SK-N-SH (cell line): ENCODE data around the gene TXNDC8. TPM values are rescaled to one million over a fixed set of nuclear protein-coding genes. Genes with fewer than 3 reads are reported as not detected.

Source experiments
- CTCF ChIA-PET: fragments of 300-600, 350-600 bp; formaldehyde crosslinking; extraction: SDS; loops from one replicate; lab custom pipeline; 2021; lab: Yijun Ruan, JAX
- POLR2A ChIA-PET: fragments of 350-600 bp; sonication (Branson Sonifier 250); formaldehyde crosslinking; extraction: SDS; loops from one replicate; lab custom pipeline; 2020; ENCODE audit warnings: antibody characterized with exemption, inconsistent platforms; lab: Yijun Ruan, JAX
- DNase-seq: peaks from one replicate; pipeline ENCODE4 v3.0.0; 2012
- H2AFZ ChIP-seq: fragments of 200-600 bp; sonication (generic); 2 replicates; pipeline ENCODE4 v1.8.1; 2016; ENCODE audit warnings: antibody characterized with exemption, mild to moderate bottlenecking, low read depth
- H3F3A ChIP-seq: fragments of 200-600 bp; sonication (generic); replicated peaks from 2 replicates; pipeline ENCODE3; 2016; ENCODE audit warnings: antibody characterized with exemption, mild to moderate bottlenecking; ENCODE audit not compliant: insufficient read depth
- H3K27ac ChIP-seq, 2 experiments: fragments of 200-500 bp in 1 of 2; fragments of 200-600 bp in 1 of 2; sonication (Bioruptor generic) in 1 of 2; sonication (generic), shearing (Covaris generic) in 1 of 2; 2 replicates each; pipeline versions ENCODE4 v1.5.1 to v1.6.1; 2014 to 2016; ENCODE audit warnings: low read depth in 2 of 2, inconsistent platforms in 1 of 2, low read length in 1 of 2, mild to moderate bottlenecking in 1 of 2, mixed read lengths in 1 of 2
- H3K27me3 ChIP-seq: fragments of 200-600 bp; sonication (generic), shearing (Covaris generic); 2 replicates; pipeline ENCODE4 v1.6.1; 2016; ENCODE audit warnings: mixed run types; ENCODE audit not compliant: insufficient read depth
- H3K36me3 ChIP-seq, 2 experiments: fragments of 200-500 bp in 1 of 2; fragments of 200-600 bp in 1 of 2; sonication (Bioruptor generic) in 1 of 2; sonication (generic) in 1 of 2; replicated peaks in 1 of 2; 2 replicates each; pipeline versions ENCODE3 to v1.5.1; 2014 to 2016; ENCODE audit warnings: low read length in 1 of 2, mild to moderate bottlenecking in 1 of 2; ENCODE audit not compliant: insufficient read depth in 2 of 2, control insufficient read depth in 1 of 2
- H3K4me1 ChIP-seq, 2 experiments: fragments of 200-500 bp in 1 of 2; fragments of 200-600 bp in 1 of 2; sonication (Bioruptor generic) in 1 of 2; sonication (generic), shearing (Covaris generic) in 1 of 2; 2 replicates each; pipeline versions ENCODE4 v1.5.1 to v1.6.1; 2014 to 2016; ENCODE audit warnings: low read depth in 1 of 2, low read length in 1 of 2, mixed run types in 1 of 2; ENCODE audit not compliant: insufficient read depth in 2 of 2, control insufficient read depth in 1 of 2
- H3K4me2 ChIP-seq: fragments of 200-600 bp; sonication (generic), shearing (Covaris generic); 2 replicates; pipeline ENCODE4 v1.6.1; 2017; ENCODE audit warnings: mixed run types
- H3K4me3 ChIP-seq, 2 experiments: fragments of 200-500 bp in 1 of 2; fragments of 200-600 bp in 1 of 2; sonication (Bioruptor generic) in 1 of 2; sonication (generic), shearing (Covaris generic) in 1 of 2; 2 replicates each; pipeline versions ENCODE4 v1.5.1 to v1.8.1; 2014 to 2016; ENCODE audit warnings: low read depth in 2 of 2, inconsistent platforms in 1 of 2, low read length in 1 of 2, mild to moderate bottlenecking in 1 of 2, mixed read lengths in 1 of 2, moderate library complexity in 1 of 2
- H3K79me2 ChIP-seq: fragments of 200-600 bp; sonication (generic); 2 replicates; pipeline ENCODE4 v1.8.1; 2017; ENCODE audit warnings: mild to moderate bottlenecking; ENCODE audit not compliant: insufficient read depth
- H3K9ac ChIP-seq: fragments of 200-600 bp; sonication (generic); 2 replicates; pipeline ENCODE4 v1.6.1; 2017; ENCODE audit warnings: mixed run types
- H3K9me2 ChIP-seq: fragments of 200-600 bp; sonication (generic); 2 replicates; pipeline ENCODE4 v1.6.1; 2017; ENCODE audit warnings: mixed run types
- H3K9me3 ChIP-seq: fragments of 200-600 bp; sonication (generic); 2 replicates; pipeline ENCODE4 v1.6.1; 2017; ENCODE audit warnings: mixed run types, mild to moderate bottlenecking, moderate library complexity
- H4K20me1 ChIP-seq: fragments of 200-600 bp; sonication (generic); 2 replicates; pipeline ENCODE4 v1.6.1; 2017; ENCODE audit warnings: mild to moderate bottlenecking, mixed run types; ENCODE audit not compliant: insufficient read depth
- CHD2 ChIP-seq: fragments of 150-350 bp; IDR thresholded peaks from 2 replicates; pipeline ENCODE4 v1.6.1; 2018; ENCODE audit warnings: low read length; ENCODE audit not compliant: partially characterized antibody
- CTCF ChIP-seq: fragments of 200-600 bp; sonication (generic); IDR thresholded peaks from 2 replicates; pipeline ENCODE4 v1.6.1; 2017; ENCODE audit warnings: antibody characterized with exemption, mild to moderate bottlenecking, moderate library complexity
- ELF1 ChIP-seq: IDR thresholded peaks from 2 replicates; pipeline ENCODE4 v1.4.0; 2012
- FOXJ3 ChIP-seq: sonication (generic); formaldehyde crosslinking; IDR thresholded peaks from 2 replicates; pipeline ENCODE4 v1.5.1; 2020; ENCODE audit warnings: mild to moderate bottlenecking, missing genetic modification reagents
- FOXM1 ChIP-seq: IDR thresholded peaks from 2 replicates; pipeline ENCODE4 v1.4.0; 2012; ENCODE audit warnings: low read depth, mild to moderate bottlenecking
- GABPA ChIP-seq: IDR thresholded peaks from 2 replicates; pipeline ENCODE4 v1.4.0; 2012; ENCODE audit warnings: low read depth, mild to moderate bottlenecking
- GATA2 ChIP-seq: sonication (generic); formaldehyde crosslinking; IDR thresholded peaks from 2 replicates; pipeline ENCODE4 v1.5.0; 2020; ENCODE audit warnings: mild to moderate bottlenecking, missing genetic modification reagents
- IRF3 ChIP-seq: fragments of 150-350 bp; IDR thresholded peaks from 2 replicates; pipeline ENCODE4 v1.6.1; 2016; ENCODE audit warnings: mild to moderate bottlenecking, low read depth, low read length
- MEF2A ChIP-seq: IDR thresholded peaks from 2 replicates; pipeline ENCODE4 v1.4.0; 2012; ENCODE audit warnings: low read depth, borderline replicate concordance
- MXI1 ChIP-seq: IDR thresholded peaks from 2 replicates; pipeline ENCODE4 v1.6.1; 2012; ENCODE audit warnings: mild to moderate bottlenecking, low read depth, low read length, improper control_type of control experiment
- PBX3 ChIP-seq: IDR thresholded peaks from 2 replicates; pipeline ENCODE4; 2012
- POLR2AphosphoS5 ChIP-seq: IDR thresholded peaks from 2 replicates; pipeline ENCODE4 v1.6.1; 2012; ENCODE audit warnings: low read depth, low read length
- RAD21 ChIP-seq: IDR thresholded peaks from 2 replicates; pipeline ENCODE4 v1.6.1; 2012; ENCODE audit warnings: mild to moderate bottlenecking, low read length
- RXRA ChIP-seq: IDR thresholded peaks from 2 replicates; pipeline ENCODE4 v1.4.0; 2012; ENCODE audit warnings: low read depth, mild to moderate bottlenecking, borderline replicate concordance
- SIN3A ChIP-seq: IDR thresholded peaks from 2 replicates; pipeline ENCODE4 v1.6.1; 2012; ENCODE audit warnings: low read depth, mild to moderate bottlenecking, low read length, moderate library complexity, borderline replicate concordance
- SMC3 ChIP-seq: IDR thresholded peaks from 2 replicates; pipeline ENCODE4 v1.6.1; 2012; ENCODE audit warnings: low read depth, low read length, improper control_type of control experiment
- TCF12 ChIP-seq: IDR thresholded peaks from 2 replicates; pipeline ENCODE4 v1.4.0; 2012
- TEAD4 ChIP-seq: IDR thresholded peaks from 2 replicates; pipeline ENCODE4 v1.4.0; 2012; ENCODE audit warnings: mild to moderate bottlenecking, borderline replicate concordance; ENCODE audit not compliant: insufficient read depth
- USF1 ChIP-seq: IDR thresholded peaks from 2 replicates; pipeline ENCODE4 v1.4.0; 2012; ENCODE audit warnings: low read depth, borderline replicate concordance
- ZBTB33 ChIP-seq: IDR thresholded peaks from 2 replicates; pipeline ENCODE4 v1.4.0; 2012; ENCODE audit warnings: low read depth, borderline replicate concordance
- WGBS: methylation state at CpG from one replicate; pipeline ENCODE4 v1.1.6; 2017; ENCODE audit warnings: low lambda C conversion rate; 5-methylcytosine and 5-hydroxymethylcytosine counted together
- polyA plus RNA-seq, 3 experiments: library from polyadenylated mRNA; depleted of rRNA; stranded (reverse); fragments of >200 nt; gene quantifications; 2 replicates each; pipeline ENCODE4 v1.2.3, GENCODE V29; 2012

The TXNDC8 gene
- polyA plus RNA-seq, 1 of the 3 experiments (the other 2 are of a cell fraction), result not detected

- CTCF ChIA-PET, result interaction anchor here (0.7 kb wide), 1 partner anchor 12 kb away, joined by 3 read pairs; no protein-coding TSS in a partner anchor
Measured at GRCh38 chr9:110328763-110329162, 8.9 kb downstream of the TXNDC8 start.

More at GRCh38 chr9:110328763-110329162, 8.9 kb downstream of the TXNDC8 start:
- Histone ChIP-seq H3K9me3 (no peaks in the 10 kb centered on the region), H3F3A (no peaks in the 10 kb centered on the region), H3K4me3 (no peak overlapping the region), H3K9ac (no peak overlapping the region), H3K27me3 (no peaks in the 10 kb centered on the region), H3K4me1 (no peaks in the 10 kb centered on the region), H2AFZ (no peak overlapping the region), H3K79me2 (no peaks in the 10 kb centered on the region), H4K20me1 (no peaks in the 10 kb centered on the region), H3K9me2 (no peaks in the 10 kb centered on the region), H3K4me2 (no peak overlapping the region), H3K27ac (no peak overlapping the region), H3K36me3 (no peaks in the 10 kb centered on the region)
- WGBS, result 62% methylated on average over 1 of the region's 1 CpG
- TF ChIP-seq RXRA, result no peak
- TF ChIP-seq ZBTB33, result no peak
- TF ChIP-seq SIN3A, result no peak
- no peak for TF ChIP-seq CTCF
- no peak for TF ChIP-seq TCF12
- TF ChIP-seq POLR2AphosphoS5, result no peak
- no peak for TF ChIP-seq CHD2
- TF ChIP-seq PBX3, result no peak
- TF ChIP-seq FOXJ3 (CRISPR knock-in tag), result no peak
- no peak for TF ChIP-seq USF1
- no peak for TF ChIP-seq RAD21
- TF ChIP-seq GATA2, result no peak
- TF ChIP-seq FOXM1, result no peak
- no peak for TF ChIP-seq IRF3
- TF ChIP-seq SMC3, result no peak
- TF ChIP-seq GABPA, result no peak
- no peak for TF ChIP-seq ELF1
- no peak for TF ChIP-seq MEF2A
- no peak for TF ChIP-seq TEAD4
- no peak for TF ChIP-seq MXI1
- POLR2A ChIA-PET, result no interaction called here
- no peak for DNase-seq
